ENCODE data around the gene CCNL2. TPM values are rescaled to one million over a fixed set of nuclear protein-coding genes. Genes with fewer than 3 reads are reported as not detected.

The CCNL2 gene
- total and polyA plus RNA-seq, 2 of the 13 experiments (the other 11 are each of a cell fraction or from before 2014, with no cell fraction given), result 105 to 340 TPM

GRCh38 chr1:1430114-1430982 is 31.2 kb upstream of the CCNL2 start (continued):
- TF ChIP-seq HMGXB3 (CRISPR knock-in tag; IDR thresholded peaks at IDR 0.05; ENCODE audit: borderline replicate concordance), result peak; percentile 32; the same call in 1 of the 2 replicates
- TF ChIP-seq GTF2F1 (IDR thresholded peaks at IDR 0.05; ENCODE audit: low read length), result no peak
- TF ChIP-seq PATZ1 (CRISPR knock-in tag; IDR thresholded peaks at IDR 0.05), result peak; percentile 91; the same call in 1 of the 2 replicates
- TF ChIP-seq, protein P1, sequence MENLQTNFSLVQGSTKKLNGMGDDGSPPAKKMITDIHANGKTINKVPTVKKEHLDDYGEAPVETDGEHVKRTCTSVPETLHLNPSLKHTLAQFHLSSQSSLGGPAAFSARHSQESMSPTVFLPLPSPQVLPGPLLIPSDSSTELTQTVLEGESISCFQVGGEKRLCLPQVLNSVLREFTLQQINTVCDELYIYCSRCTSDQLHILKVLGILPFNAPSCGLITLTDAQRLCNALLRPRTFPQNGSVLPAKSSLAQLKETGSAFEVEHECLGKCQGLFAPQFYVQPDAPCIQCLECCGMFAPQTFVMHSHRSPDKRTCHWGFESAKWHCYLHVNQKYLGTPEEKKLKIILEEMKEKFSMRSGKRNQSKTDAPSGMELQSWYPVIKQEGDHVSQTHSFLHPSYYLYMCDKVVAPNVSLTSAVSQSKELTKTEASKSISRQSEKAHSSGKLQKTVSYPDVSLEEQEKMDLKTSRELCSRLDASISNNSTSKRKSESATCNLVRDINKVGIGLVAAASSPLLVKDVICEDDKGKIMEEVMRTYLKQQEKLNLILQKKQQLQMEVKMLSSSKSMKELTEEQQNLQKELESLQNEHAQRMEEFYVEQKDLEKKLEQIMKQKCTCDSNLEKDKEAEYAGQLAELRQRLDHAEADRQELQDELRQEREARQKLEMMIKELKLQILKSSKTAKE (CRISPR knock-in tag; IDR thresholded peaks at IDR 0.05; ENCODE audit: borderline replicate concordance), result peak; percentile 54
- TF ChIP-seq SYNCRIP (IDR thresholded peaks at IDR 0.05; ENCODE audit: insufficient read depth, low read depth, low read length), result no peak
- no peak for TF ChIP-seq IKZF4 (CRISPR knock-in tag; IDR thresholded peaks at IDR 0.05; ENCODE audit: borderline replicate concordance, low read depth, not compliant biosample characterization)
- TF ChIP-seq POLR2AphosphoS2 (IDR thresholded peaks at IDR 0.05; ENCODE audit: low read depth, low read length), result no peak
- TF ChIP-seq PPARG (CRISPR knock-in tag; conservative IDR thresholded peaks at IDR 0.05), result 0 out of 2 replicates have a peak, but pooled peaks have one; percentile 18
- peak; percentile 38; the same call in 1 of the 2 replicates for TF ChIP-seq BRD4 (CRISPR knock-in tag; IDR thresholded peaks at IDR 0.05)
- no peak; the same call in 1 of the 2 replicates for TF ChIP-seq ZNF296 (CRISPR knock-in tag; conservative IDR thresholded peaks at IDR 0.05)
- TF ChIP-seq KDM5B (CRISPR knock-in tag; IDR thresholded peaks at IDR 0.05; ENCODE audit: borderline replicate concordance), result peak; percentile 56; the same call in 1 of the 2 replicates
- 0 out of 2 replicates have a peak, but pooled peaks have one; percentile 30 for TF ChIP-seq NFKBIZ (CRISPR knock-in tag; IDR thresholded peaks at IDR 0.05)
- TF ChIP-seq SP5 (CRISPR knock-in tag; IDR thresholded peaks at IDR 0.05; ENCODE audit: borderline replicate concordance, low read depth), result peak; percentile 71
- TF ChIP-seq, protein P2, sequence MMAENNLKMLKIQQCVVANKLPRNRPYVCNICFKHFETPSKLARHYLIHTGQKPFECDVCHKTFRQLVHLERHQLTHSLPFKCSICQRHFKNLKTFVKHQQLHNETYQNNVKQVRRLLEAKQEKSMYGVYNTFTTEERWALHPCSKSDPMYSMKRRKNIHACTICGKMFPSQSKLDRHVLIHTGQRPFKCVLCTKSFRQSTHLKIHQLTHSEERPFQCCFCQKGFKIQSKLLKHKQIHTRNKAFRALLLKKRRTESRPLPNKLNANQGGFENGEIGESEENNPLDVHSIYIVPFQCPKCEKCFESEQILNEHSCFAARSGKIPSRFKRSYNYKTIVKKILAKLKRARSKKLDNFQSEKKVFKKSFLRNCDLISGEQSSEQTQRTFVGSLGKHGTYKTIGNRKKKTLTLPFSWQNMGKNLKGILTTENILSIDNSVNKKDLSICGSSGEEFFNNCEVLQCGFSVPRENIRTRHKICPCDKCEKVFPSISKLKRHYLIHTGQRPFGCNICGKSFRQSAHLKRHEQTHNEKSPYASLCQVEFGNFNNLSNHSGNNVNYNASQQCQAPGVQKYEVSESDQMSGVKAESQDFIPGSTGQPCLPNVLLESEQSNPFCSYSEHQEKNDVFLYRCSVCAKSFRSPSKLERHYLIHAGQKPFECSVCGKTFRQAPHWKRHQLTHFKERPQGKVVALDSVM (CRISPR knock-in tag; IDR thresholded peaks at IDR 0.05), result peak; percentile 93
- no peak for TF ChIP-seq GABPA (IDR thresholded peaks at IDR 0.05; ENCODE audit: low read depth, low read length)
- peak; percentile 26; the same call in 1 of the 2 replicates for TF ChIP-seq GABPA (CRISPR knock-in tag; IDR thresholded peaks at IDR 0.05; ENCODE audit: low read depth)
